GM12875 (cell line): ENCODE measurements around the gene TMEM63C.

Experiments
- H3K4me3 ChIP-seq: one replicate; pipeline ENCODE4 v1.5.1; 2011; ENCODE audit warnings: low read depth, low read length, control low read depth
- TF ChIP-seq, protein P1 (sequence below): IDR thresholded peaks from 2 replicates; pipeline ENCODE4 v1.5.1; 2011; ENCODE audit warnings: low read depth, mild to moderate bottlenecking, control low read depth, inconsistent platforms, low read length, moderate library complexity, borderline replicate concordance; ENCODE audit not compliant: insufficient read depth

Gene TMEM63C

DNA sequence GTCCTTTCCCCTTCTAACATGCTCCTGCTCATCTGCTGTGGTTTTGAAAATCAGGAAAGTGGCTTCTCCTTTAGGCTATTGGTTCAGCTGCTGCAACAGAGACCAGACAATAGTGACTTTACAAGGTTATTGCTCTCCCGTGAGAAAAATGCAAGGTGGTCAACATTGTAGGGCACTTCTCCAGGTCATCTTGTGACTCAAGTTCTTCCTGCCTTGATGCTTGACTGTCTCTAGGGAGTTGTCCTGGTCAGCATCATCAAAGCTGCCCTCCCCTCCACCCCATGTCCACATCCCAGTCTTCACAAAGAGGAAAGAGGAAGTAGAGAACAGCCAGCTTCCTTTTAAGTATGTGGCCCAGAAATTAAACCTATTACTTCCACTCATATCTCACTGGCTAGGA is 3.9 kb upstream of the TMEM63C start:
- TF ChIP-seq, protein P1, sequence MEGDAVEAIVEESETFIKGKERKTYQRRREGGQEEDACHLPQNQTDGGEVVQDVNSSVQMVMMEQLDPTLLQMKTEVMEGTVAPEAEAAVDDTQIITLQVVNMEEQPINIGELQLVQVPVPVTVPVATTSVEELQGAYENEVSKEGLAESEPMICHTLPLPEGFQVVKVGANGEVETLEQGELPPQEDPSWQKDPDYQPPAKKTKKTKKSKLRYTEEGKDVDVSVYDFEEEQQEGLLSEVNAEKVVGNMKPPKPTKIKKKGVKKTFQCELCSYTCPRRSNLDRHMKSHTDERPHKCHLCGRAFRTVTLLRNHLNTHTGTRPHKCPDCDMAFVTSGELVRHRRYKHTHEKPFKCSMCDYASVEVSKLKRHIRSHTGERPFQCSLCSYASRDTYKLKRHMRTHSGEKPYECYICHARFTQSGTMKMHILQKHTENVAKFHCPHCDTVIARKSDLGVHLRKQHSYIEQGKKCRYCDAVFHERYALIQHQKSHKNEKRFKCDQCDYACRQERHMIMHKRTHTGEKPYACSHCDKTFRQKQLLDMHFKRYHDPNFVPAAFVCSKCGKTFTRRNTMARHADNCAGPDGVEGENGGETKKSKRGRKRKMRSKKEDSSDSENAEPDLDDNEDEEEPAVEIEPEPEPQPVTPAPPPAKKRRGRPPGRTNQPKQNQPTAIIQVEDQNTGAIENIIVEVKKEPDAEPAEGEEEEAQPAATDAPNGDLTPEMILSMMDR, result no peak

DNA sequence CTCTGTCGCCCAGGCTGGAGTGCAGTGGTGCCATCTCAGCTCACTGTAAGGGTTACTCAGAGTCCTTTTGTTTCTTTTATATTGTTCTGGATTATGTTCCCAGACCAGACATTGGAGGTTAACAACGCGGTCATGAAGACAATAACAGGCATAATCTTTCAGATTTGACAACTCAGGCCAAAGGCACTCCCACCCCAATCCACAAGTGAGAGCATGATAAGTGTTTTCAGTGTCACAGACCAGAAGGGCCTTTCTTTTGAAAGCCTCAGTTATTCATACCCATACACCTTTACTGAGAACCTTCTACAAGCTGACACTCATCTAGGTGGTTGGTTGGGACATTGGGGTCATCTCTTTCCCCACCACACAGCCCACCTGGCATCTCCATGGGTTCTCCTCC is 2.9 kb upstream of the TMEM63C start:
- no peak overlapping the region for H3K4me3 ChIP-seq
- TF ChIP-seq, protein P1, result no peak

More for the DNA sequence above, 3.9 kb upstream of the TMEM63C start:
- no peak overlapping the region for H3K4me3 ChIP-seq

DNA sequence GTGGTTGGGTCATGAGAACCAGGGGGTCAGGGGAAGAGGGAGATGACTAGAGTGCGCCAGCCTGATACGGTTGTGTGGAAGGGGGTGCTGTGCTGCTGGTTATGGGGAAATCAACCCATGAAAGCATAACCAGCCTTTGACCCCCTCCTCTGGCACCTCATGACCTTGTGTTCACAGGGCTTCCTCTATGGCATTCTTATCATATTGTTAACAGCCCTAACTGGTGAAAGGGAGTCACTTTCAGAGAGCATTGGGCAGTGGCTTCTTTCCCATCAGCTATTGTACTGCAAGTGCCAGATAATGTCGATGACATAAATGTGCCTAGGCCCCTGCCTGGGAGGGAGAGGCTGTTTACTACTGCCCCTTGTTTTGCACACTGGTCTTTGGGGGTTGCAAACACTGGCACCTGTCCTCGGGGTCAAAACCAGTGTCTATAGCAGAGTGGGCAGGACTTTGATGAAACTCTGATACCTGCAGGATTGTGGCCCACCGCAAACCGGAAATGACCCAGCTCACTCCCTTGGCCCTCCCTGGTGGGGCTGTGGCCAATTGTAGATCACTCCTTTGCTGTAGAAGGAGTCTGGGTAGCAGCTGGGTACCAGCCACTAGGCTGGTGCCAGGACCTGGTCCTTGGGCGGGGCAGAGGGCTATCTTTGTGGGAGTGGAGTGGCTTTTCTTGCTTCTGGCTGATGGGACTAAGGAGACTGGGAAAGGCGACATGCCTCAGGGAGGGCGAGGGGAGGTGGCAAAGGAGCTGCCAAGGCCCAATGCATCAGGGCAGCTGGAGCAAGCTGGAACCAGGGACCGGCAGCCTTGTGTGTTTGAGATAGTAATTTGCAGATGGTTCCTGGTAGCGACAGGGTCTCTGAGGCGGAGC is 634 bp upstream of the TMEM63C start:
- TF ChIP-seq, protein P1, result no peak
- H3K4me3 ChIP-seq, result no peak overlapping the region

DNA sequence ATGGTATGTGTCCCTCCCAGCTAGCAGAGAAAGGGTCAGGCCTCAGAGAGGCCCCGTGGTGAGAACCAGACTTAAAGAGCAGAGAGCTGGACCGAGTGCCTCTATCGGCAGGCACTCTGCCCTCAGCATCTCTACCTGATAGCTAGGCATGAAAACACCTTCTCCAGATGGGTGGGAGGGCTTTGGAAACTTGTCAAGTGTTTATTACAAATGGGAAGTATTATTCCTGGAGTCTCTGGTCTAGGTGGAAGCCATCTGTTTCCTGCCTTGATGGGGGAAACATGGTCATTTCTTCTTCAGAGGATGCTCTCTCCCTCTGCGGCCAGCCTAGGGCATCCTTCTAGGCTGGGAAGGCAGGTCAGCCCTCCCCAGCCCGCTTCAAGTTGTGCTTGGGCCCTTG is 2.3 kb downstream of the TMEM63C start:
- H3K4me3 ChIP-seq, result no peak overlapping the region
- TF ChIP-seq, protein P1, result no peak

DNA sequence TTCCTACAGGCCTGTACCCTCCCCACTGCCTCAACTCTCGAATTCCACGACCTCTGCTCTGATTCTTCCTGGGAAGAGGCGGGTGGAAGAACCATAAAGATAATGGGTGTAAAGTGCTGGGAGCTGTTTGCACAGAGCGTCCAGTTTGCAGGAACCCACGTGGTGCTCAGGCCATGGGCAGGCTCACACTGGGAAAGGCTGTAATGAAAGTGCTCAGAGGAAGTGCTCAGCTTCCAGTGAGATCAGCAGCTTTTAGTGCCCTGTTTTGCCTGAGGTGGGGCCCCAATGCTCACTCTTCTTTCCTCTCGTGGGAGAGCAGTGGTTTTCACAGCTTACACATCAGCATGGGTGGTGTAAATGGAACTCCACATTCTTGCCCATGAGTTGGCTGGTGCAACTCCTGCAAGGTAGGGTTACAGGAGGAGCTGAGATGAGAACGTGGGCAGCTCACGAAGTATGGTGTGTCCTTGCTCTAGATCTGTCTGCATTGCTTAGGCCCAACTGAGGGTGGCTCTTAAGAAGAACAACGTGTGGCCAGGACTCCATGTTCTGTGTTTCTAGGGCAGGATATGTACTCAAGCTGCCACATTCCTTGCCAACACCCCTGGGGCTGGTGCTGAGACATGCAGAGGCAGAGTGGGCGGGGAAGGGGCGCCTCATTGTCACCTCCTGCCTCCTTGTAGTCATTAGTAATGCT is 2.9 kb downstream of the TMEM63C start:
- TF ChIP-seq, protein P1, result no peak
- H3K4me3 ChIP-seq, result no peak overlapping the region

DNA sequence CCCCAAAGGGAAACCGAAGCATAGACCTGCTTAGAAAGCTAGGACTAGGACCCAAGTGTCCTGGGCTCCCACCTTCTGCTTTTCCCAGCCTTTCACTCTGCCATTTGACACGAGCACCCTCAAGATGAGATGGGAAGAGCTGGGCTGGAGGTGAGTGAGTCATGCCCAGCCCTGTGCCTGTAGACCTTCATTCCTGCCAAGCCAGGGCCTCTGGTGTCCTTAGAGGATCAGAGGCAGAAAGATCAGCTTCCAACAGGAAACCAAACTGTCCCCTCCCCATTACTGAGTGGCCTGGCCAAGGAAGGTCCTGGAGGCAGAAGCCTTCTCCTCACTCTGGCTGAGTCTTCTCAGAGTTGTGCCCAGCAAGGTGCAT is 3.5 kb downstream of the TMEM63C start:
- TF ChIP-seq, protein P1, result no peak

DNA sequence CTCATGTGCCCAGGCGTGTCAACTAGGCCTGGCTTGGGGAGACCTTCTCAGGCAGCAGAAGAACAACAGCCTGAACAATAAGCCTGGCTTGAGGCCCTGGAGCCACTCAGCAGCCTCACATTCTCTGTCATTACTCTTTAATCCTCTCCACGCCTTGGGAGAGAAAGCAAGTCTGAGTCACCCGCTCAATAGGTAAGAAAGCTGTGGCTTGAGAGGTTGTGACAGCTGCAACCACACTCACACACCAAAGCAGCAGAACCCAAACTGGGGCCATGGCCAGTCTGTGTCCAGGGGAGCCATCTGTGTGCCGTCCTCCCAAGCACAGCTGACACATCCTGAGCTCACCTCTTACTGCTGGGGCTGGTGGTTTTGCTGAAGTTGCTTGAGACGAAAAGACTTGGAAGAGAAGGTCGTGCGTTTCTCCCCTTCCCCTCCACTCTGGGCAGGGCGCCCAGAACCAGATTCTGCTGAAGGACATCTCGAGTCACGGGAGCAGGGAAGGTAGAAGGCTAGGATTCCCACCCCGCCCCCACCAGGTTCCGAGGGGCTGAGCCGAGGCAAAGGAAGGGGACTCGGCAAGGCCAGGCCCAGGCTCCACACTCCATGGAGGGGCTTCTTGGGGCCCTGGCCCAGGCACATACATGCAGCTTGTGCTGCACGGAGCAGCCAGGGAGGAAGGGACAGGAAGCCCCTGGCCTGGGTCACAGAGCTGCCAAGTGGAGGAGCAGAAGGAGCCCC is 5.5 kb downstream of the TMEM63C start:
- TF ChIP-seq, protein P1, result no peak
- H3K4me3 ChIP-seq, result no peak overlapping the region

More for the DNA sequence above, 3.5 kb downstream of the TMEM63C start:
- H3K4me3 ChIP-seq, result no peak overlapping the region
